HG02798 (cell line): Measurements from ENCODE around the gene ZNF678.
"Not testable (repeated sequence)": the region's sequence is repeated elsewhere in the genome, so short reads cannot be mapped to it uniquely, and the experiment has no call there.

ENCODE experiments used
- ATAC-seq: cut with Tn5 transposase; IDR thresholded peaks from one replicate; pipeline ENCODE4 v1.9.1; 2021; ENCODE audit warnings: mild to moderate bottlenecking; ENCODE audit not compliant: unreplicated experiment, poor library complexity

The ZNF678 gene

DNA sequence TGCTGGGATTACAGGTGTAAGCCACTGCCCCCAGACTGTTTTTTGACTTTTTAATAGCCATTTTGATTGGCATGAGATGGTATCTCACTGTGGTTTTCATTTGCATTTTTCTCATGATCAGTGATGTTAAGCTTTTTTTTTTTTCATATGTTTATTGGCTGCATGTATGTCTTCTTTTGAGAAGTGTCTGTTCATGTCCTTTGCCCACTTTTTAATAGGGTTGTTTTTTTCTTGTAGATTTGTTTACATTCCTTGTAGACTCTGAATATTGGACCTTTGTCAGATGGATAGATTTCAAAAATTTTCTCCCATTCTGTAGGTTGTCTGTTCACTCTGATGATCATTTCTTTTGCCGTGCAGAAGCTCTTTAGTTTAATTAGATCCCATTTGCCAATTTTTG is 25.4 kb downstream of the ZNF678 start:
- ATAC-seq: not testable (repeated sequence)

DNA sequence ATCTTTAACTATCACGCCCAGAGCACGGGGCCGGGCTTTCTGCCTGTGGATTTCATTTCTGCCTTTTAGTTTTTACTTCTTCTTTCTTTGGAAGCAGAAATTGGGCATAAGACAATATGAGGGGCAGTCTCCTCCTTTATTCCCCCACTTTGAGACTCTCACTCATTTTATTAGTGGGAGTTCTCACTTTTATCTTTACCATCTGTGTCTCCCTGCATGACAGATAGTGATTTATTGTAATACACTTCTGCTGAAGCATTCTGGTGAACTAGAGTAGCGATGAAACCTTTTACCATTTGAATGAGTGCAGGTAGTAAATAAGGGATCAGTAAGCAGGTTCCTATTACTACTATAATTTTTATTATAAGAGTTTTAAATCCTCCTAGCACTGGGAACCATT is 26.4 kb downstream of the ZNF678 start:
- not testable (repeated sequence) for ATAC-seq

DNA sequence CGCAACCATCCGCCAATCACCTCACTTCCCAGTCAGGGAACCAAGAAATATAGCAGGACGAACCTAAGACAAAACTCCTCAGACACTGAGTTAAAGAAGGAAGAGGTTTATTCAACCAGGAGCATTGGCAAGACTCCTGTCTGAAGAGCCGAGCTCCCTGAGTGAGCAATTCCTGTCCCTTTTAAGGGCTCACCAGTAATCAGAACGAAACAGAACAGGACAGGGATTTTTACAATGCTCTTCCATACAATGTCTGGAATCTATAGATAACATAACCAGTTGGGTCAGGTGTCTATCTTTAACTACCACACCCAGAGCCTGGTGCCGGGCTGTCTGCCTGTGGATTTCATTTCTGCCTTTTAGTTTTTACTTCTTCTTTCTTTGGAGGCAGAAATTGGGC is 32.9 kb downstream of the ZNF678 start:
- ATAC-seq: not testable (repeated sequence)

- ATAC-seq: no peak
Measured at GRCh38 chr1:227603327-227603726, 40.0 kb downstream of the ZNF678 start.

GRCh38 chr1:227604446-227604845 is 41.1 kb downstream of the ZNF678 start:
- no peak for ATAC-seq

GRCh38 chr1:227606271-227606670 is 42.9 kb downstream of the ZNF678 start:
- not testable (repeated sequence) for ATAC-seq

DNA sequence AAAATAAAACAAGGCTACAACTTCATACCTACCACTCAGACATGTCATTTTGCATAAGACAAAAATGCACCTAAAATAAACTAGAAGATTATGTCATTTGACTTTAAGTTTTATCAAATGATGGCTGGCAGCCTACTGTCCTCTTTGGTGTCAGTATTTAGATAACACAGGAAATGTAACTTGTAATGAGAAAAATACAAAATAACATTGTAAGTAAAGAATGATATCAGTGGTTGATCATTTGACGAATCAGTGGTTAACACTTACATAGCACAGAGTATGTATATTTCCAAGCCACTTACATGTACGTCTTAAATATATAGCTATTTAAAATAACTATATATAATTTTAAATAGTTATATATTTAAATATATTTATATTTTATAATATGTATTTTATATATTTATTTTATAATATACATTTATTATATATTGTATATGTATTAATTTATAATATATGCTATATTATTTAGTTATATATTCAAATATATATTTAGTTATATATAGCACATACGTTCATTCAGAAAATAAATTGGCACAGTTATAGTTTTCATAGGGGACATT is 44.1 kb downstream of the ZNF678 start:
- ATAC-seq: no peak

DNA sequence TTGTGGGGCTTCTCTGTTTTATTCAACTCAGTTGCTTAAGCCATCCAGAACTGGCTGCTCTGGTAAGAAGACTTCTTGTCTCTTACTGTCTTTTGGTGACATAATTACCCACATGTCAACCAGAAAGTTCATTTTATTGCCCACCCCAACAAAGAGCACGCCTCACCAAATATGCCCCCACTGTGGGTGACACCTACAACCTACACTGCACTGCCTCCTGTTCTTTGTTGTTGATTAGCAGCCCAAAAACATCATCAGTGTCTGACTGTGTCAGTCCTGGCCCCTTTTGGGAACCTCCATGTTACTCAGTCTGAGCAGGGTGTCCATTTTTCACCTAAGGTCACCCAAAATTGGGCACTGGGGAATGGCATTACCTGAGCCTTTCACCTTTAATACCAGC is 49.3 kb downstream of the ZNF678 start:
- no peak for ATAC-seq

DNA sequence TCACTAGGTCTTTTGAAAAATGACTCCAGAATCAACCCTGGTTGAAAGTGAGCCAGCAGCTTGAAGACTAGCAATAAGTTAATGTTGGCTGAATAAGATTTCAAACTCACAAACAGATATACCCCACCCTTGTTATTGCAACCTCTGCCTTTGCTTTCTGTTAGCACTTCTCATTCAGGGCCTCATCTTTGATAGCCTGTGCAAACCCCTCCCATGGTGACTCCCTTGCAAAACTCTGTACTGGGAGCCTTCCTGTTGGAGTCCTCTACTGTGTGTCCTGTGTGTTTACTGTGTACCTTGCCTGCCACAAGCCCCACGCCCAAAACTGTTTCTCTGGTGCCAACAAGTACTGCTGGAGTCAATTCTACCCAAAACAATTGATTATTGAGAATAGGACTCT is 50.2 kb downstream of the ZNF678 start:
- no peak for ATAC-seq

DNA sequence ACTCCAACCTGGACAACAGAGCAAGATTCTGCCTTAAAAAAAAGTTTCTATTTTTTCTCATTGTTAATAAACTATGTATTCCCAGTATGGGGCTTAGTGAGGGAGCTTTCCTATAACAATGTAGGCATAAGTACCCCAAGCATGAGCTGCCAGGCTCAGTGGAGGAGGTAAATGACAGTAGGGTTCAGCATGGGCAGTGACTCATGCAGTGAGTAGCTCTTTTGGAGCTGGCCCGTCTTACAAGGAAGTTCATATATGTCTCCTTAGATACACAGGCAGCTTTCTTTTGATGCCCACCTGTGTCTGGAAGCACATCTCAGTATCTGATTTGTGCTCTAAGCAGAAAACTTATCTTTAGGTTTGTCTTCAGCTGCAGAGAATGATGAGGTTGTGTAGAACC is 57.9 kb downstream of the ZNF678 start:
- ATAC-seq: no peak

DNA sequence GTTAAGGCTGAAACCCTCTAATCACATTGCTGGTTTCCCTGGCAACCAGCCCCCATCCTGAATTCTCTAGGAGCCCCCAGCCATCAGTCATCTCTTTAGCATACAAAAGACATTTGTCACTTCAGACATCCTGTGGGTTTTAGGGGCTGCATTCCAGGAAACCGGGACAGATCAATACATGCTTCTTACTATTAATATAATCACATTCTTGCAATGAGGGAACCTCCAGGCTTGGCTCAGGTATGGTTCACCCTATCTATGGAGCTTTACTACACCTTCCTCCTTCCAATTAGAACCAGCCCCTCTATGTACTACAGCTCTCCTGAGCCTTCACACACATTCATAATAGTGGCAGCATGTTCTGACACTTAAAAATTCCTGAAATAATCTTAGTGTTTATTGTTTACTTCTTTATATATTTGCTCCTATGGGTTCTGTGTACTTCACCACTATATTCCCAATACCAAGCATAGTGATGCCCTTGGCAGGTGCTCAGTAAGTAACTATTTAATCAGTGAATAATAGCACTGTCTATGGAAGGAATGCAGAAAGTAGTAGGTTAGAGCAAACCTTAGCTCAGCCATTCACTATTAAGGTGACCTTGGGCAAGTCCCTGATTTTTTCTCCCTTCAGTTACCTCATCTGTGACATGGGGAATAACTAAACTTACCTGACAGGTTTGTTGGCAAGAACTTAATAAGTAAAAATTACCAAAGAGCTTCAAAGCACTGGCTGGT is 59.6 kb downstream of the ZNF678 start:
- ATAC-seq: no peak

DNA sequence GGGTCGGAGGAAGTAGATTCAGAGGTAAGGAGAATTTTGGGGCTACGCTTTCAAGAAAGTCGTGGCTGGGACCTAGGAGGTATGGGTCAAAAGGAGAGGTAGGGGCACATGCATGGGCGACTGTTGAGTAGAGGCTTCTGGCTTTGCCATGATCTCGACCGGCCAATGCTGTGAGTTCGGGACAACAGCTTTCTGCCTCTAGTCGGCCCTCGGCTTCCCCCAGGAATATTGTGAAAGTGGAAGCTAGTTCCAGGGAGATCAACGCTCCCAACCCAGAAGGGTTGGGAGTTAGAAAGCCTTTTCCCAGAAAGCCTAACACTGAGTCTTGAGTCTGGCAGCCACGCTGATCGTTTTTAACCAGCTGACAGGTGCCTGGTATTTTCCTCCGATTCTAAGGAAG is 69.0 kb downstream of the ZNF678 start:
- no peak for ATAC-seq

DNA sequence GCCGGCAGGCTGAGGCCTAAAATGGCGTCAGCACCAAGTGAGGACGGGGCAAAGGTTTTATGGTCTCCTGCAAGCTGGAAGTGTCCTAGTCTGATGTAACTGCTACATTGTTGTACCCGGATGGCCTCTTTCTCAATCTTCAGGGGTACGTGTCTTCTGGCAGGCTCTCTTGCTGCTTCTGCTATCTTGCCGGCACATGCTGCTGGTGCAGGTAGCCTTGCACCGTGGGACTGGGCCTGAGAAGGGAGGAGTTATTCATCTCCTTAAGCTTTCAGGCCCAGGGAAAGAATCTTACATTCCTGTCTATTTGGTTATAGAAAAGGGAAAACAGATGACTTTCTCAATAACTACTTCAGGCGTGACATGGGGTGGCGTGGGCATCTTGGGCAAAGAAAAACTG is 72.2 kb downstream of the ZNF678 start:
- ATAC-seq: no peak

GRCh38 chr1:227654431-227654830 is 91.1 kb downstream of the ZNF678 start:
- ATAC-seq: no peak

DNA sequence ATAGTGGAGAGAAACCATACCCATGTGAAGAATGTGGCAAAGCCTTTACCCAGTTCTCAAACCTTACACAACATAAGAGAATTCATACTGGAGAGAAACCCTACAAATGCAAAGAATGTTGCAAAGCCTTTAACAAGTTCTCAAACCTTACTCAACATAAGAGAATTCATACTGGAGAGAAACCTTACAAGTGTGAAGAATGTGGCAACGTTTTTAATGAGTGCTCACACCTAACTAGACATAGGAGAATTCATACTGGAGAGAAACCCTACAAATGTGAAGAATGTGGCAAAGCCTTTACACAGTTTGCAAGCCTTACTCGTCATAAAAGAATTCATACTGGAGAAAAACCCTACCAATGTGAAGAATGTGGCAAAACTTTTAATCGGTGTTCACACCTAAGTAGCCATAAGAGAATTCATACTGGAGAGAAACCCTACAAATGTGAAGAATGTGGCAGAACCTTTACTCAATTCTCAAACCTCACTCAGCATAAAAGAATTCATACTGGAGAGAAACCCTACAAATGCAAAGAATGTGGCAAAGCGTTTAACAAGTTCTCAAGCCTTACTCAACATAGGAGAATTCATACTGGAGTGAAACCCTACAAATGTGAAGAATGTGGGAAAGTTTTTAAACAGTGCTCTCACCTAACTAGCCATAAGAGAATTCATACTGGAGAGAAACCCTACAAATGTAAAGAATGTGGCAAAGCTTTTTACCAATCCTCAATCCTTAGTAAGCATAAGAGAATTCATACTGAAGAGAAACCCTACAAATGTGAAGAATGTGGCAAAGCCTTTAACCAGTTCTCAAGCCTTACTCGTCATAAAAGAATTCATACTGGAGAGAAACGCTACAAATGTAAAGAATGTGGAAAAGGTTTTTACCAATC is 91.7 kb downstream of the ZNF678 start:
- ATAC-seq: no peak

DNA sequence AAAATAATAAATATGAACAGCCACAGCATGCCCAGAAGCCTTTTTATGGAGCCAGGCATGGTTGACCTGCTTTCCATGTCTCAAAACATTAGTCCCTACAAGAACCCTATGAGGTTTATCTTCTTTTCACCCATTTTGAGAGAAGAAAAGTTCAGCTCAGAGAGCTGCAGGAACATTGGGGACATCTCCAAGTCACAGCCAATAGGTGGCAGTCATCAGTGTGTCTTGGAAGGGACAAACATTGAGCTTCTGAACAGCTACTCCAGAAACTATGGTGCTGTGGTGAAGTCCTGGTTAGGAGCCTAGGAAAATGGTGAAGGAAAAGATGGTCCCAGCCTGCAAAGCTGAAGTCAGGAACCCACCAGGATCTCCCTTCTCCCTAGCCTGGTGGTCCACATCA is 98.1 kb downstream of the ZNF678 start:
- no peak for ATAC-seq

GRCh38 chr1:227662933-227663332 is 99.6 kb downstream of the ZNF678 start:
- no peak for ATAC-seq

GRCh38 chr1:227666286-227666685 is 102.9 kb downstream of the ZNF678 start:
- no peak for ATAC-seq

- no peak for ATAC-seq
Measured at GRCh38 chr1:227673441-227673840, 110.1 kb downstream of the ZNF678 start.

DNA sequence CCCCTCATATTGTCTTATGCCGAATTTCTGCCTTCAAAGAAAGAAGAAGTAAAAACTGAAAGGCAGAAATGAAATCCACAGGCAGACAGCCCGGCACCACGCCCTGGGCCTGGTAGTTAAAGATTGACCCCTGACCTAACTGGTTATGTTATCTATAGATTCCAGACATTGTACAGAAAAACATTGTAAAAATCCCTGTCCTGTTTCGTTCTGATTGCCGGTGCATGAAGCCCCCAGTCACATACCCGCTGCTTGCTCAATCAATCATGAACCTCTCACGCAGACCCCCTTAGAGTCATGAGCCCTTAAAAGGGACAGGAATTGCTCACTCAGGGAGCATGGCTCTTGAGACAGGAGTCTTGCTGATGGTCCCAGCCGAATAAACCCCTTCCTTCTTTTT is 122.5 kb downstream of the ZNF678 start:
- ATAC-seq: no peak

GRCh38 chr1:227697321-227697864 is 134.0 kb downstream of the ZNF678 start:
- no peak for ATAC-seq
